ENCODE data around the gene IFT88.

- TF ChIP-seq CTCF (IDR thresholded peaks at IDR 0.05), result no peak
- no peak for TF ChIP-seq POLR2AphosphoS5 (IDR thresholded peaks at IDR 0.05; ENCODE audit: low read depth, low read length)
Observed at GRCh38 chr13:20686167-20686566, 119.2 kb downstream of the IFT88 start.

Measured in Panc1 (cell line).